ENCODE results near the gene PDLIM3. TPM values are rescaled to one million over a fixed set of nuclear protein-coding genes. Genes with fewer than 3 reads are reported as not detected.

Gene PDLIM3
- total and polyA plus RNA-seq, 2 of the 13 experiments (the other 11 are each of a cell fraction or from before 2014, with no cell fraction given), result 5.9 to 14.0 TPM

GRCh38 chr4:185504098-185505047, 30.9 kb downstream of the PDLIM3 start (continued):
- TF ChIP-seq ZBED4 (CRISPR knock-in tag; IDR thresholded peaks at IDR 0.05; ENCODE audit: borderline replicate concordance) (no peak), PLSCR1 (CRISPR knock-in tag; IDR thresholded peaks at IDR 0.05; ENCODE audit: borderline replicate concordance) (no peak), ZBTB7B (CRISPR knock-in tag; IDR thresholded peaks at IDR 0.05) (no peak), ETV5 (CRISPR knock-in tag; IDR thresholded peaks at IDR 0.05; ENCODE audit: borderline replicate concordance) (no peak; the same call in 1 of the 2 replicates), ZNF678 (CRISPR knock-in tag; IDR thresholded peaks at IDR 0.05) (no peak), HMGXB3 (CRISPR knock-in tag; IDR thresholded peaks at IDR 0.05; ENCODE audit: borderline replicate concordance) (no peak), ZFP41 (CRISPR knock-in tag; IDR thresholded peaks at IDR 0.05; ENCODE audit: borderline replicate concordance) (no peak), ZNF383 (CRISPR knock-in tag; IDR thresholded peaks at IDR 0.05; ENCODE audit: borderline replicate concordance) (no peak), FLYWCH1 (CRISPR knock-in tag; IDR thresholded peaks at IDR 0.05) (no peak), SP140L (CRISPR knock-in tag; IDR thresholded peaks at IDR 0.05; ENCODE audit: borderline replicate concordance) (no peak), ZBTB3 (CRISPR knock-in tag; IDR thresholded peaks at IDR 0.05; ENCODE audit: borderline replicate concordance, low read depth) (no peak), ZNF7 (CRISPR knock-in tag; IDR thresholded peaks at IDR 0.05) (no peak), ZFP90 (CRISPR knock-in tag; IDR thresholded peaks at IDR 0.05; ENCODE audit: borderline replicate concordance) (no peak), ZNF160 (CRISPR knock-in tag; IDR thresholded peaks at IDR 0.05) (no peak), FOXP1 (IDR thresholded peaks at IDR 0.05) (no peak), FOXP1 (CRISPR knock-in tag; IDR thresholded peaks at IDR 0.05) (peak; percentile 23; the same call in 1 of the 2 replicates), SALL2 (CRISPR knock-in tag; IDR thresholded peaks at IDR 0.05) (no peak), ZNF235 (CRISPR knock-in tag; IDR thresholded peaks at IDR 0.05; ENCODE audit: borderline replicate concordance) (no peak), ZSCAN29 (CRISPR knock-in tag; conservative IDR thresholded peaks at IDR 0.05) (peak; percentile 35; the same call in 1 of the 2 replicates), ZMYM3 (CRISPR knock-in tag; IDR thresholded peaks at IDR 0.05) (peak; percentile 53)
